ENCODE results near the gene MACO1.
"Not testable (repeated sequence)": the region's sequence is repeated elsewhere in the genome, so short reads cannot be mapped to it uniquely, and the experiment has no call there.

MACO1 gene

DNA sequence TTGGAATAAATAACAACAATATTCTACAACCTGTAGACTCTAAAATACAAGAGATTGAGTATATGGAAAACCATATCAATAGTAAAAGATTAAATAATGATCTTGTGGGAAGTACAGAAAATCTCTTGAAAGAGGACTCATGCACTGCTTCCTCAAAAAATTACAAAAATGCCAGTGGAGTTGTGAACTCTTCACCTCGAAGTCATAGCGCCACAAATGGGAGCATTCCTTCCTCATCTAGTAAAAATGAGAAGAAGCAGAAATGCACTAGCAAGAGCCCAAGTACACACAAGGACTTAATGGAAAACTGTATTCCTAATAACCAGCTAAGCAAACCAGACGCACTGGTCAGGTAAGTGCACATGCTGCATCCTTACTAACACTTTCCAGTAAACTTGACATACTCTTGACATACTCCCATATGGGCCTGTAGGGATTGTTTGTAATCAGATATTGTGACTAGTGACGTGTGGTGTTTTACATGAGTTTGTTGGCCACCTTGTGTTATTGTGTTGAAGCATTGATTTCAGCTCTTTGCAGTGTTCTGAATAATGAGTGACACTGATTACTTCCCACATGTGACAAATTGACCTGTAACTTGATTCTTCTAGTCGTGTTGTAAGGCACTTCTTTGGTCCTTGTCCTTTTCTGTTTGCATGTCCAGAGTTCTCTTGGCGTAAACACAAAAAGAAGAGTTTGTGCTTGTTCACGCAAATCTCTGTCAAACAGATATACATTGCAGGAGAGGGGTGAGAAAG is 28.0 kb downstream of the MACO1 start:
- peak; percentile 42 for DNase-seq

DNA sequence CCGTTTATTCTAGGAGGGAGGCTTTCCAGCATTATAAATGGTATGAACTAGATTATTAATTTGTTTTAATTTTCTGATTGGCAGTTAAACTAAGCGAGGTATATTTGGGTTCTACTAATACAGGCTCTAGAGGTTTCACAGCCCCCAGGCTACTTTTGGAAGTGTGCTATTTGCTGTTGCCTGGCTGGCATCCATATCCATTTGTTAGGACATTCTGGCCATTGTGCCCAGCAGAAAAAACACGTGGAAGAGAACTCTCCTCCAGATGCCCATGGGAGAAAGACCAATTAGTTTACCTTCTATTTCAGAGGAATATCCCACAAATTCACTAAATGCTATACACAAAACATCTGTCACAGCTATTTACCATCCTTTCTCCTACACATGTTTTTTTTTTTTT is 29.3 kb downstream of the MACO1 start:
- DNase-seq: no peak

- DNase-seq: not testable (repeated sequence)
These were observed 30.1 kb downstream of the MACO1 start for GRCh38 chr1:25460816-25461215.

DNA sequence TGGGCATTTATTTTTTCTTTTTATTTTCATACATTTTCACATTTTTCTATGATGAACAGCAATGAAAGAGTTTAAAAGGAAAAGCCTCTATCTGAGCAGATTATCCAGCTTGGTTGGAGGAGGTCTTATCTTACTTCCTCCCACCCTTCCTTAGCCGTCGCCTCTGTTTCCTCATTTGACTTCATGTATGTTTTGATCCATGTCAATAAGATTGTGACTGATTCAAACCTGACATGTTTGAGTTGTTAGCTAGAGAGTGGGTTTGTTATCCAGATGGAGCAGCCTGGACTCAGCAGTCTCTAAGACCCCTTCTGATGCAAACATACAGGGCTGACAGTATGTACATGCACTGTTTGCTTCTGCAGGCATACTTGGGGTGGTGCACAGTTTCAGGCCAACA is 31.2 kb downstream of the MACO1 start:
- DNase-seq: no peak

GRCh38 chr1:25462732-25463131 is 32.0 kb downstream of the MACO1 start:
- no peak for DNase-seq

DNA sequence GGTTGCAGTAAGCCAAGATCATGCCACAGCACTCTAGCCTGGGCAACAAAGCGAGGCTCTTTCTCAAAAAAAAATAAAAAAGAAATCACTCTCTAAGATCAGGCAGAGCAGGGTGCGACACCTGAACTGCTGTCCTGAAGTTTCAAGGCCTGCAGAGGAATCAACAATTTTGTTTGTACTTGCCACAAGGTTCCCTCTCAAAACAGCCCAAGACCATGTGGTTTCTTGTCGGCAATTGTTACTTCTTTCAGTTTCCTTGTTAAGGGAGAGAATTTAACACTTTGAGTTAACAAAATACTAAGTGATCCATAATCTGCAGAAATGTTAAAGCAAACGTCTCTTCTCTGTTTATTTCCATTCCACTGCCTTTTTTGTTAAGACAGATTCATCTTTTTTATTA is 36.5 kb downstream of the MACO1 start:
- DNase-seq: no peak

- DNase-seq: no peak
These were observed 36.9 kb downstream of the MACO1 start for GRCh38 chr1:25467616-25468015.

- DNase-seq: no peak
These were observed 37.3 kb downstream of the MACO1 start for GRCh38 chr1:25468033-25468432.

GRCh38 chr1:25469177-25469576 is 38.5 kb downstream of the MACO1 start:
- DNase-seq: peak; percentile 67

DNA sequence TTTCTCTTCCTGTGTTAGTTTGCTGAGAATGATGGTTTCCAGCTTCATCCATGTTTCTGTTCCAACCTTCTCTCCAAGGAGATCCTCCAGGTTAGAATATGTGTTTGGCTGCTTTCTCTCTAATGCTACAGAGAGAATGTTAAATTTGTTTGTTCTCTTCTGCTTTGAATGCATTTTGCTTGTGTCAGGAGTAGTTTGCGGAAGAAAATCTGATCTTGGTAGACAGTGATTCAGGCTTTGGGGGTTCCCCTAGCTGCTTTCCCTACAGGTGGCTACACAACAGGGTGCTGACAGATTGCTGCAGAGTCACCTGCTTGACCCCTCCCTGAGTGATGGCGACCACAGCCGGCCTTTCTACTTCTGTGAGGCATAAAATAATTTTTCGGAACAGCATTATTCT is 41.8 kb downstream of the MACO1 start:
- DNase-seq: no peak

- no peak for DNase-seq
These were observed 43.0 kb downstream of the MACO1 start for GRCh38 chr1:25473653-25474225.

DNA sequence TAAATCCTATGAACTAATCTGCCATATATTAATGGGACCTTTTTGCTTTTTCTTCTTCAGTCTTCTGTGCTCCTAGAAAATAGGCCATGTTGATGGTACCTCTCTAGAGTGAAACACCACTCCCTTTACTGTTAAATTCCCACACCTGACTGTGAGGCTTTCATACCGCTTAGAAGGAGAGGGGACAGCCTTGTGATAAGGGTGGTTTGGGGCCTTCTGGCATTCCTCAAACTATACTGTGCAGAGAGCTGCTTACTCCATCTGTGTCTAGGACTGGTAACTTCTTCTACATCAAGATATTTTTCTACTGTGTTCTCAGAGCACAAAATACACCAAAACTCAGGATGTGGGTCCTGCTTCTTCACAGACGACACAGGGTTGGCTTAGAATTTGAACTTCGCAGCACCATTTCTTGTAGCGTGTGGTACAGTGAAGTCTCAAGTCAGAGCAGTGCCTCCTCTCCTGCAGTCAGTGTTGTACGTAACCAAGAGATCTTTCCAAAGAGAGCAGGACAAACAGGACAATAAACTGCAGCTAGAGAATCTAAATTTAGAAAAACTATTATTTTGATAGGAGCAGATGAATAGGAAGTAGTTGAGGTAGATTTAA is 43.8 kb downstream of the MACO1 start:
- DNase-seq: no peak

GRCh38 chr1:25476186-25477097 is 45.7 kb downstream of the MACO1 start:
- DNase-seq: no peak

DNA sequence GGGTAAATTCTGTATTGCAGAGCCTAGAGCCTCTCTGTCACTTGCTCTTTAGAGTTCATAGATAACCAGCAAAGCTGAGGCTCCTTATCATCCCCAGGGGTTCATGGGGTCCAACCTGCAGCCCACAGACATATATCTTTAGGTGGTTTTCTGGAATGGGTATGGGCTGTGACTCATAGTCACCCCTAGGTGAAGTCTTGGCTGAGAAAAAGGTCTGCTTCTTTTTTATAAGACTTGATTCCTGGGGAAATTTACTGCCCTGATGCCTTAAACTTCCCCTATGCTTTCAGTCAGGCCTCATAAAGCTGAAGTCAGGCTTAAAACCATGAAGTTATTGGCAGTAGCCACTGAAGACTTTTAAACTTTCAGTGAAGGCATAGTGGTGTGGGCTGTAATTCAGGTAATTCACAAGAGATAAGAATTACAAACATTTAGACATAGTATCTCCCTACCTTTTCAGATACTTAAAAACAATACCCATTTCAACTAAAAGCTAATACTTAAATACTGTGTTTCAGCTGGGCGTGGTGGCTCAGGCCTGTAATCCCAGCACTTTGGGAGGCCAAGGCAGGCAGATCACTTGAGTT is 46.8 kb downstream of the MACO1 start:
- no peak for DNase-seq

DNA sequence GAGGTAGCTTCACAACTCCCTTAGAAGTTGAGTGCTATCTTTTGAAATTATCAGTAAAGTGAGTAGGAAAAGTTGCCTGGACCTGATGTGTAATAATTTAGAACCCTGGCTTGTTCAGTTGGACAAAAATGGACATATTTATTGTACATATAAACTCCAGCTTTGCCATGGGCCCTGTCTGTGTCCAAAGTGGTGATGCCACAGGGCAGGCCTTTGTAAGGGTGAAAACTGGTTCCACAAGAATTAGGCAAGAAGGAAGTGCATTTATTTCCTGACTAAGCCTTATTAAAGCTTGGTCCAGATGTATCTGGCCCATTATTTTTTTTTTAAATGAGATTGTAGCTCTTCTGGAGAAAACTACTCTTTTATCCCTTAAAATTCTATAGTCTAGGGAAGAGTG is 47.9 kb downstream of the MACO1 start:
- no peak for DNase-seq

DNA sequence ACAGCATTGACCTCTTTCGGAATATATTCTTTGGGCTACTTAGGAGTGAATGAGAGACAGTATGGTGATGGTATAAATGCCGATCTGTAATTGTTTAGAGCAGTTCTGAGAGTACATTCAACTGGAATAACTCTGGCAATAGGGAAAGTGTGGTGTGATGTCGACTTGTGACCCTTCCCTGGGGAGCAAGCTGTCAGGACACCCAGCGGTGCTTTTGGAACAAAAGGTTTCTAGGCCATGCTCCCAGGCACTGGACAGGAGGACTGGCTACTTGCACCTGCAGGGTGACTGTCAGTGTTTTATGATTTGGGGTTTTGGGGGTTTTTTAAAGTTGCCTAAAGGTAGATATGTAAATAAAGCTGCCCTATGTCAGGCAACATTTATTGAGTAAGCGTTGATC is 50.9 kb downstream of the MACO1 start:
- no peak for DNase-seq

DNA sequence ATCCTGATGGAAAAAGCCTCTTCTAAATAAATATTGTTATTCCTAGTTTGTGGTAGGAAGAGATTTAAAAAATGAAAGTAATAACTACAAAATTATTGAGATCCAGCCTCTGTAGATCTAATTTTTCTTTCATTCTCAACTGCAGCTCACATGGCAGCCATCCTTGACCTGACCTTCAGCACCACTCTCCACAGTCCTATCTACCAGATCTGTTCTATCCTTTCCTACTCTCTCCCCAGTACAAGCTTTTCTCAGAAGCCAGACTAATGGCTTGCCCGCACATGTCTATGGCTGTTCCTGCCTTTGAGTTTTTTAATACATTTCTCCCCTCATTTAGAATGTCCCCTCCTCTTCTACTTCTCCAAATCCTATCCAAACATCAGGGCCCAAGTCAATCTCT is 51.5 kb downstream of the MACO1 start:
- DNase-seq: no peak

DNA sequence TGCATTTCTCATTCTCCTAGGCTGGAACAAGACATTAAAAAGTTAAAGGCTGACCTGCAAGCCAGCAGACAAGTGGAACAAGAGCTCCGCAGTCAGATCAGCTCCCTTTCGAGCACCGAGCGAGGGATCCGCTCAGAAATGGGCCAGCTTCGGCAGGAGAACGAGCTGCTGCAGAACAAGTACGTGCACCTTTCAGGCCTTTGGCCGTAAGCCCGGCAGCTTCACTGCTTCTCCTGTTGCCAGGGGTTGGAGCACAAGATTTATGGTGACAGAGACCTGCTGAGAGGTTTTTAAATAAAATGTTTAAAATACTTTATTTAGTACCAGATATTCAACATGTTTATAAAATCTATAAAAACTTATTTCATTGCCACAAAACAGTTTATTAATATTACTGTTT is 53.4 kb downstream of the MACO1 start:
- no peak for DNase-seq

GRCh38 chr1:25484533-25484932 is 53.8 kb downstream of the MACO1 start:
- no peak for DNase-seq

DNA sequence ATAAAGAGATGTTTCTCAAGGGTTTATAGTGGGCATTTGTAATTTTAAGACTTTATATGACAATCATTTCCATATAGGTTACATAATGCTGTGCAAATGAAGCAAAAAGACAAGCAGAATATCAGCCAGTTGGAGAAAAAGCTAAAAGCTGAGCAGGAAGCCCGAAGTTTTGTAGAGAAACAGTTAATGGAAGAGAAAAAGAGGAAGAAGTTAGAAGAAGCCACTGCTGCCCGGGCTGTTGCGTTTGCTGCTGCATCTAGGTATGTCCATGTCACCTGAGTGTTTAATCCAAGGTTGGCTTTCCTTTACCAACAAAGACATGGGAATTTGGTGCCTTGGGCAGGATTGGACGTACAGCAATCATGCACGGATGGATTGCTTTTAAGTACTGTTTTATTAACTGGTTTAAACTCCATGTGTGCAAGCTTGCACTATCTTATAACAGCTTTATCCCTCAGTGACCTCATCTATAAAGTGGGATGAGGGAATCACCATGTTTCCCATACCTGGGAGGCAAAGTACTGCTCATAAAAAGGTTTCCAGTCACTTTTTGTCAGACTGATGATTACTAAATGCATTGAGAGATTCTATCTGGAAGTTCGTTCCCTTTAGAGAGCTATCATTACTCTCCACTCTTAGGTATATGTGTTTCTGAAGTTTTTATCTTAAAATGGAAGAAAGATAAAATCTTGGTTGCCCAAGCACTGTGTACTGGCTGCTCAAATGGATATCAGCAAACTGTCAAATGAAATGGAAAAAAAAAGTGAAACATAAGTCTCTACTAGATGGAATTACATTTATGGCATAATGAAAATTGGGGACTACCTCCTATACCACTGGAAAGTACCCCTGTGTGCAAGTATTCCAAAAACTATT is 55.1 kb downstream of the MACO1 start:
- no peak for DNase-seq

DNA sequence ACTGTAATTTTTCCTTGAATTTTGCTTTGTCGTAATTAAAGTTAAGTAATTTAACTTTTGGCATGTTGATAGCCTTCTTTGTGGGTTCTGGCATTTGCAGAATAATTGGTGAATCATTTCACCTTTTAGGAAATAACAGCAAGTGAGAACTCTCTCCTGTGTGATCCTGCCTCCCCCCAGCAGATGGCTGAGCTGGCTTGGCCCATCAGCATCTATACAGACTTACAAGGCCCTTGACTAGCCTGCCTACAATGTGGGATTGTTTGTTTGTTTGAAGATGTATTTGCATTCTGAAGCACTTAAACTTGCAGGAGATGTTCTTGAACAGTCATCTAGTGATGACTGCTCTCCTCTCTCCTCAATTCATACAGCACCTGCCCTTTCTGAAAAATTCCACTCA is 55.9 kb downstream of the MACO1 start:
- DNase-seq: peak; percentile 44

GRCh38 chr1:25487628-25488027 is 56.9 kb downstream of the MACO1 start:
- no peak for DNase-seq

All from fibroblast of skin of right quadriceps (primary cell).